GM21528 (cell line): ENCODE data around the gene CCDC186.
"Not testable (repeated sequence)": the region's sequence is repeated elsewhere in the genome, so short reads cannot be mapped to it uniquely, and the experiment has no call there.

ENCODE experiments used
- ATAC-seq: cut with Tn5 transposase; IDR thresholded peaks from one replicate; pipeline ENCODE4 v1.9.1; 2021; ENCODE audit warnings: mild to moderate bottlenecking, moderate library complexity; ENCODE audit not compliant: unreplicated experiment, low FRiP score

Gene CCDC186

GRCh38 chr10:114174695-114175188 is 739 bp upstream of the CCDC186 start:
- ATAC-seq: no peak

- ATAC-seq: peak; percentile 2
These were observed 441 bp downstream of the CCDC186 start for GRCh38 chr10:114173603-114173920.

- no peak for ATAC-seq
These were observed 1.0 kb downstream of the CCDC186 start for GRCh38 chr10:114172776-114173602.

- ATAC-seq: no peak
These were observed 1.8 kb downstream of the CCDC186 start for GRCh38 chr10:114172216-114172615.

- ATAC-seq: no peak
These were observed 5.5 kb downstream of the CCDC186 start for GRCh38 chr10:114168450-114169009.

- no peak for ATAC-seq
These were observed 6.0 kb downstream of the CCDC186 start for GRCh38 chr10:114167985-114168384.

GRCh38 chr10:114166494-114166893 is 7.5 kb downstream of the CCDC186 start:
- no peak for ATAC-seq

GRCh38 chr10:114166043-114166442 is 8.0 kb downstream of the CCDC186 start:
- no peak for ATAC-seq

GRCh38 chr10:114163062-114163461 is 10.9 kb downstream of the CCDC186 start:
- no peak for ATAC-seq

GRCh38 chr10:114157912-114158311 is 16.1 kb downstream of the CCDC186 start:
- ATAC-seq: no peak

- ATAC-seq: no peak
These were observed 22.1 kb downstream of the CCDC186 start for GRCh38 chr10:114151892-114152291.

GRCh38 chr10:114151486-114151885 is 22.5 kb downstream of the CCDC186 start:
- ATAC-seq: no peak

GRCh38 chr10:114149476-114149875 is 24.5 kb downstream of the CCDC186 start:
- ATAC-seq: not testable (repeated sequence)

- ATAC-seq: no peak
These were observed 30.8 kb downstream of the CCDC186 start for GRCh38 chr10:114143160-114143559.

- no peak for ATAC-seq
These were observed 32.0 kb downstream of the CCDC186 start for GRCh38 chr10:114142018-114142417.

GRCh38 chr10:114140827-114141226 is 33.2 kb downstream of the CCDC186 start:
- ATAC-seq: not testable (repeated sequence)

GRCh38 chr10:114140036-114140435 is 34.0 kb downstream of the CCDC186 start:
- no peak for ATAC-seq

GRCh38 chr10:114138581-114138980 is 35.4 kb downstream of the CCDC186 start:
- ATAC-seq: no peak

- ATAC-seq: no peak
These were observed 38.5 kb downstream of the CCDC186 start for GRCh38 chr10:114135476-114135875.

- no peak for ATAC-seq
These were observed 42.9 kb downstream of the CCDC186 start for GRCh38 chr10:114131094-114131493.

GRCh38 chr10:114121031-114121430 is 53.0 kb downstream of the CCDC186 start:
- ATAC-seq: no peak

GRCh38 chr10:114118514-114118913 is 55.5 kb downstream of the CCDC186 start:
- no peak for ATAC-seq
